Spleen (tissue), 7 donors: Measurements from ENCODE around the gene SLAMF7.

Source experiments
- POLR2A ChIP-seq, 3 donors: fragments of 450-650 bp; IDR thresholded peaks; one replicate each; pipeline ENCODE4 v1.5.1; 2017; ENCODE audit warnings: antibody characterized with exemption in 3 of 3, mild to moderate bottlenecking in 1 of 3
- POLR2AphosphoS5 ChIP-seq, 3 donors: sonication (generic); formaldehyde crosslinking; IDR thresholded peaks; one replicate each; pipeline ENCODE4 v1.5.1; 2017; ENCODE audit warnings: antibody characterized with exemption in 3 of 3
- TF ChIP-seq, protein P1 (sequence below), 11 experiments: fragments of 200-600 bp in 7 of 11; fragments of 450-650 bp in 4 of 11; sonication (generic) in 4 of 11; IDR thresholded peaks in 8 of 11; conservative IDR thresholded peaks in 3 of 11; 1 replicate in 7 of 11; 2 replicates in 4 of 11; pipeline versions ENCODE4 v1.4.0 to v1.8.0; 2016 to 2021; ENCODE audit warnings: antibody characterized with exemption in 11 of 11, inconsistent platforms in 4 of 11, mild to moderate bottlenecking in 1 of 11
- donor health status: DM: no; HTN: no; CAD: no; lungs with moderate emphysema.
- donor health status: DM: no; HTN: no; CAD: no.
- donor health status: DM: no; HTN: no; CAD: no.

DNA sequence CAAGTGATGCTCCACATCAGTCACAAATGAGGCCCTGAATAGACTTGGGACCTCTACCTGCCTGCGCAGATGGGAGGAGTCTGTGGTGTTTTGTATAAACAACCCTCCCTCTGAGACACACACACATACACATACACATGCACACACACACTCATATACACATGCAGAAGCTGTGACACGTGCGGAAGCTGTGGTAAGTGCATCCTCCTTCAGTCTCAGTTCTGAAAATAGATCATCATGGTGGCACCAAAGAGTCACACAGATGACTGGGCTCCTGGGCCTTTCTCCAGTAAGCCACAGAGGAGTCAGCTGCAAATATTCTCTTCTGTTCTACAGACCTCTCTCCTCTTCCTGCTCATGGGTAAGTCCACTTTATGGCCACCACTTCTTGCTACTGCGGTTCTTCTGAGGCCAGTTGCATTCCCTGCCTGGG lies 56.9 kb downstream of the SLAMF7 start, which contains the start of gene LY9:
- TF ChIP-seq POLR2A (IDR thresholded peaks at IDR 0.05), result peak in 2 of 3 donors; percentile 72 to 85
- peak in 2 of 3 donors; percentile 17 to 98 for TF ChIP-seq POLR2AphosphoS5 (IDR thresholded peaks at IDR 0.05)
- TF ChIP-seq, protein P1, sequence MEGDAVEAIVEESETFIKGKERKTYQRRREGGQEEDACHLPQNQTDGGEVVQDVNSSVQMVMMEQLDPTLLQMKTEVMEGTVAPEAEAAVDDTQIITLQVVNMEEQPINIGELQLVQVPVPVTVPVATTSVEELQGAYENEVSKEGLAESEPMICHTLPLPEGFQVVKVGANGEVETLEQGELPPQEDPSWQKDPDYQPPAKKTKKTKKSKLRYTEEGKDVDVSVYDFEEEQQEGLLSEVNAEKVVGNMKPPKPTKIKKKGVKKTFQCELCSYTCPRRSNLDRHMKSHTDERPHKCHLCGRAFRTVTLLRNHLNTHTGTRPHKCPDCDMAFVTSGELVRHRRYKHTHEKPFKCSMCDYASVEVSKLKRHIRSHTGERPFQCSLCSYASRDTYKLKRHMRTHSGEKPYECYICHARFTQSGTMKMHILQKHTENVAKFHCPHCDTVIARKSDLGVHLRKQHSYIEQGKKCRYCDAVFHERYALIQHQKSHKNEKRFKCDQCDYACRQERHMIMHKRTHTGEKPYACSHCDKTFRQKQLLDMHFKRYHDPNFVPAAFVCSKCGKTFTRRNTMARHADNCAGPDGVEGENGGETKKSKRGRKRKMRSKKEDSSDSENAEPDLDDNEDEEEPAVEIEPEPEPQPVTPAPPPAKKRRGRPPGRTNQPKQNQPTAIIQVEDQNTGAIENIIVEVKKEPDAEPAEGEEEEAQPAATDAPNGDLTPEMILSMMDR (IDR thresholded peaks at IDR 0.05 in 8 of 11, conservative IDR thresholded peaks at IDR 0.05 in 3 of 11), result no peak
